WTC11 (cell line): ENCODE results near the gene ZNF716.

Experiments used
- HMGA2 ChIP-seq: fragments of 250-450 bp; sonication (Bioruptor Pico); IDR thresholded peaks from 2 replicates; pipeline ENCODE4 v1.4.0; 2021; ENCODE audit warnings: mild to moderate bottlenecking, moderate library complexity
- IRF2 ChIP-seq: sonication (generic); formaldehyde crosslinking; IDR thresholded peaks from 2 replicates; pipeline ENCODE4 v1.8.0; 2022; ENCODE audit warnings: low read depth, missing genetic modification reagents, borderline replicate concordance
- JUN ChIP-seq: sonication (generic); formaldehyde crosslinking; IDR thresholded peaks from 2 replicates; pipeline ENCODE4 v1.8.0; 2023; ENCODE audit warnings: mild to moderate bottlenecking, missing genetic modification reagents
- TF ChIP-seq, protein P1 (sequence below): fragments of 200-600 bp; IDR thresholded peaks from 2 replicates; pipeline ENCODE4 v1.8.0; 2022; ENCODE audit warnings: antibody characterized with exemption
- TF ChIP-seq, protein P2 (sequence below): fragments of 250-450 bp; sonication (Bioruptor Pico); IDR thresholded peaks from 2 replicates; pipeline ENCODE4 v1.9.0; 2021; ENCODE audit warnings: mild to moderate bottlenecking
- TF ChIP-seq, protein P3 (sequence below): sonication (generic); formaldehyde crosslinking; IDR thresholded peaks from 2 replicates; pipeline ENCODE4 v1.8.1; 2022; ENCODE audit warnings: mild to moderate bottlenecking, moderate library complexity, missing genetic modification reagents

DNA sequence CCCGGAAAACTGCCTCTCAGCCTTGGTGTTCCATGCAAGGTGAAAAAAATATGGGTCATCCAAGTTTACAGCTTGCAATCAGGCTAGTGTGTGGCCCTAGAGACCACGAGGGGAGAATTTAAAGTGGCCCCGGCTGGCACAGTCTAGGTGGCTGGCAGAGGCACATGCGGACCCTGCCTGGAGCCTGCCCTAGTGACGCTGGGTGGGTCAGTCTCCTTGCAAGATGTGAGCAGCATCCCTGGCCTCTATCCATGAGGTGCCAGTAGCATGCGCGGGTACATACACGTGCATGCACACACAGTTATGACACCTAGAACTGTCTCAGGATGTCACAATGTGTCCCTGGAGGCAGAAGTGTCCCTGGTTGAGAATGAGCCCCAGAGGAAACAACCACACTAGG lies 22.4 kb upstream of the ZNF716 start:
- TF ChIP-seq, protein P1, sequence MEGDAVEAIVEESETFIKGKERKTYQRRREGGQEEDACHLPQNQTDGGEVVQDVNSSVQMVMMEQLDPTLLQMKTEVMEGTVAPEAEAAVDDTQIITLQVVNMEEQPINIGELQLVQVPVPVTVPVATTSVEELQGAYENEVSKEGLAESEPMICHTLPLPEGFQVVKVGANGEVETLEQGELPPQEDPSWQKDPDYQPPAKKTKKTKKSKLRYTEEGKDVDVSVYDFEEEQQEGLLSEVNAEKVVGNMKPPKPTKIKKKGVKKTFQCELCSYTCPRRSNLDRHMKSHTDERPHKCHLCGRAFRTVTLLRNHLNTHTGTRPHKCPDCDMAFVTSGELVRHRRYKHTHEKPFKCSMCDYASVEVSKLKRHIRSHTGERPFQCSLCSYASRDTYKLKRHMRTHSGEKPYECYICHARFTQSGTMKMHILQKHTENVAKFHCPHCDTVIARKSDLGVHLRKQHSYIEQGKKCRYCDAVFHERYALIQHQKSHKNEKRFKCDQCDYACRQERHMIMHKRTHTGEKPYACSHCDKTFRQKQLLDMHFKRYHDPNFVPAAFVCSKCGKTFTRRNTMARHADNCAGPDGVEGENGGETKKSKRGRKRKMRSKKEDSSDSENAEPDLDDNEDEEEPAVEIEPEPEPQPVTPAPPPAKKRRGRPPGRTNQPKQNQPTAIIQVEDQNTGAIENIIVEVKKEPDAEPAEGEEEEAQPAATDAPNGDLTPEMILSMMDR, result no peak
- TF ChIP-seq JUN, result no peak
- TF ChIP-seq IRF2 (CRISPR knock-in tag), result no peak
- no peak for TF ChIP-seq HMGA2 (CRISPR knock-in tag)
- TF ChIP-seq, protein P2, sequence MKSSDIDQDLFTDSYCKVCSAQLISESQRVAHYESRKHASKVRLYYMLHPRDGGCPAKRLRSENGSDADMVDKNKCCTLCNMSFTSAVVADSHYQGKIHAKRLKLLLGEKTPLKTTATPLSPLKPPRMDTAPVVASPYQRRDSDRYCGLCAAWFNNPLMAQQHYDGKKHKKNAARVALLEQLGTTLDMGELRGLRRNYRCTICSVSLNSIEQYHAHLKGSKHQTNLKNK, result no peak
- TF ChIP-seq, protein P3, sequence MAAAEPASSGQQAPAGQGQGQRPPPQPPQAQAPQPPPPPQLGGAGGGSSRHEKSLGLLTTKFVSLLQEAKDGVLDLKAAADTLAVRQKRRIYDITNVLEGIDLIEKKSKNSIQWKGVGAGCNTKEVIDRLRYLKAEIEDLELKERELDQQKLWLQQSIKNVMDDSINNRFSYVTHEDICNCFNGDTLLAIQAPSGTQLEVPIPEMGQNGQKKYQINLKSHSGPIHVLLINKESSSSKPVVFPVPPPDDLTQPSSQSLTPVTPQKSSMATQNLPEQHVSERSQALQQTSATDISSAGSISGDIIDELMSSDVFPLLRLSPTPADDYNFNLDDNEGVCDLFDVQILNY (CRISPR knock-in tag), result no peak
